Common myeloid progenitor, CD34-positive (primary cell): ENCODE data around the gene HSPA4.
"Not testable (repeated sequence)": the region's sequence is repeated elsewhere in the genome, so short reads cannot be mapped to it uniquely, and the experiment has no call there.

Experiments
- CTCF ChIA-PET: fragments of 350-600 bp; sonication (Branson Sonifier 250); formaldehyde crosslinking; loops from one replicate; lab custom pipeline; 2021; ENCODE audit warnings: antibody characterized with exemption; lab: Charles Lee
- POLR2A ChIA-PET: fragments of 350-600 bp; sonication (Branson Sonifier 250); formaldehyde crosslinking; loops from one replicate; lab custom pipeline; 2021; ENCODE audit warnings: antibody characterized with exemption; lab: Charles Lee
- DNase-seq, 3 donors: peaks; one replicate each; pipeline versions ENCODE4 v3.0.0 to v3.0.0-alpha.2; 2013
- H3K27ac ChIP-seq, 2 experiments: 1 replicate in 1 of 2; 2 replicates in 1 of 2; pipeline ENCODE4 v1.7.0; 2013; ENCODE audit warnings: inconsistent platforms in 2 of 2, low read length in 2 of 2, mild to moderate bottlenecking in 2 of 2, low read depth in 1 of 2, moderate library complexity in 1 of 2; ENCODE audit not compliant: severe bottlenecking in 2 of 2, insufficient read depth in 1 of 2, poor library complexity in 1 of 2
- H3K27me3 ChIP-seq, 5 experiments: replicated peaks in 2 of 5; 1 replicate in 3 of 5; 2 replicates in 2 of 5; pipeline versions ENCODE4 v1.6.1 to v1.7.0; 2013; ENCODE audit warnings: low read length in 4 of 5, mild to moderate bottlenecking in 2 of 5, moderate library complexity in 2 of 5, inconsistent platforms in 1 of 5; ENCODE audit not compliant: insufficient read depth in 5 of 5, control insufficient read depth in 4 of 5
- H3K36me3 ChIP-seq, 4 experiments: 1 replicate in 2 of 4; 2 replicates in 2 of 4; pipeline versions ENCODE4 v1.6.1 to v1.7.0; 2013; ENCODE audit warnings: low read length in 3 of 4, control low read depth in 1 of 4, mild to moderate bottlenecking in 1 of 4; ENCODE audit not compliant: control insufficient read depth in 4 of 4, insufficient read depth in 4 of 4
- H3K4me1 ChIP-seq, 4 experiments: 1 replicate in 3 of 4; 2 replicates in 1 of 4; pipeline versions ENCODE4 v1.6.1 to v1.7.1; 2013; ENCODE audit warnings: low read length in 3 of 4, mild to moderate bottlenecking in 3 of 4, control low read depth in 1 of 4, inconsistent platforms in 1 of 4, moderate library complexity in 1 of 4; ENCODE audit not compliant: control insufficient read depth in 4 of 4, insufficient read depth in 4 of 4; ENCODE audit errors: control extremely low read depth in 1 of 4
- H3K4me3 ChIP-seq, 7 experiments: 1 replicate in 4 of 7; 2 replicates in 3 of 7; pipeline versions ENCODE4 v1.5.1 to v1.7.0; 2013; ENCODE audit warnings: mild to moderate bottlenecking in 7 of 7, low read length in 6 of 7, moderate library complexity in 6 of 7, inconsistent platforms in 2 of 7, low read depth in 2 of 7, control low read depth in 1 of 7; ENCODE audit not compliant: insufficient read depth in 4 of 7, control insufficient read depth in 1 of 7; ENCODE audit errors: extremely low read depth in 1 of 7
- H3K9me3 ChIP-seq, 5 experiments: 1 replicate in 4 of 5; 2 replicates in 1 of 5; pipeline versions ENCODE4 v1.6.1 to v1.7.1; 2013; ENCODE audit warnings: low read length in 4 of 5, mild to moderate bottlenecking in 2 of 5, inconsistent platforms in 1 of 5, low read depth in 1 of 5, moderate library complexity in 1 of 5; ENCODE audit not compliant: control insufficient read depth in 4 of 5, insufficient read depth in 2 of 5; ENCODE audit errors: control extremely low read depth in 1 of 5
- WGBS: methylation state at CpG from one replicate; pipeline ENCODE4 v1.1.5; 2013; ENCODE audit not compliant: insufficient coverage; 5-methylcytosine and 5-hydroxymethylcytosine counted together

The HSPA4 gene

GRCh38 chr5:133075572-133076536 lies 24.0 kb downstream of the HSPA4 start:
- ChIA-PET CTCF (no interaction called here), POLR2A (no interaction called here)
- Histone ChIP-seq H3K27ac (no peak overlapping the region), H3K4me1 (no peaks in the 10 kb centered on the region), H3K36me3 (peaks cover 12 to 53% (median 31%) of the 10 kb centered on the region in 4 experiments), H3K27me3 (no peaks in the 10 kb centered on the region), H3K4me3 (no peak overlapping the region), H3K9me3 (no peaks in the 10 kb centered on the region)
- DNase-seq: no peak
- 71% methylated on average over 3 of the region's 7 CpGs for WGBS

GRCh38 chr5:133079048-133079447 lies 27.2 kb downstream of the HSPA4 start:
- no peaks in the 10 kb centered on the region for H3K27me3 ChIP-seq
- H3K36me3 ChIP-seq: peaks cover 5 to 46% (median 13%) of the 10 kb centered on the region in 4 experiments
- H3K4me1 ChIP-seq: no peaks in the 10 kb centered on the region
- ChIA-PET CTCF (interaction anchor here (0.6 to 1.2 kb wide), 2 partner anchors 10 to 15 kb away, joined by 3 read pairs; no protein-coding TSS in a partner anchor), POLR2A (no interaction called here)
- no peak overlapping the region for H3K27ac ChIP-seq
- no CpG with 5 or more reads among the region's 3 CpGs for WGBS
- no peak overlapping the region for H3K4me3 ChIP-seq
- no peak for DNase-seq
- no peaks in the 10 kb centered on the region for H3K9me3 ChIP-seq

GRCh38 chr5:133081036-133081435 lies 29.2 kb downstream of the HSPA4 start:
- ChIA-PET CTCF (no interaction called here), POLR2A (no interaction called here)
- Histone ChIP-seq H3K27me3 (no peaks in the 10 kb centered on the region), H3K27ac (no peak overlapping the region), H3K4me1 (no peaks in the 10 kb centered on the region), H3K9me3 (peaks cover 0 to 1% (median 0%) of the 10 kb centered on the region in 5 experiments), H3K4me3 (no peak overlapping the region), H3K36me3 (peaks cover 5 to 44% (median 24%) of the 10 kb centered on the region in 4 experiments)
- DNase-seq: no peak
- WGBS: 100% methylated on average over 7 of the region's 7 CpGs

- no peak overlapping the region for H3K27ac ChIP-seq
- CTCF ChIA-PET: no interaction called here
- no peak for DNase-seq
- peaks cover 7 to 44% (median 25%) of the 10 kb centered on the region in 4 experiments for H3K36me3 ChIP-seq
- peaks cover 0 to 5% (median 0%) of the 10 kb centered on the region in 5 experiments for H3K9me3 ChIP-seq
- no peak overlapping the region for H3K4me3 ChIP-seq
- POLR2A ChIA-PET: no interaction called here
- H3K27me3 ChIP-seq: no peaks in the 10 kb centered on the region
- no CpG with 5 or more reads among the region's 1 CpG for WGBS
- no peaks in the 10 kb centered on the region for H3K4me1 ChIP-seq
Observed at GRCh38 chr5:133081703-133082102, 29.9 kb downstream of the HSPA4 start.

GRCh38 chr5:133082128-133082527 lies 30.3 kb downstream of the HSPA4 start:
- Histone ChIP-seq H3K27ac (no peak overlapping the region), H3K4me1 (no peaks in the 10 kb centered on the region), H3K36me3 (peaks cover 11 to 43% (median 25%) of the 10 kb centered on the region in 4 experiments), H3K4me3 (no peak overlapping the region), H3K27me3 (no peaks in the 10 kb centered on the region), H3K9me3 (peaks cover 0 to 5% (median 0%) of the 10 kb centered on the region in 5 experiments)
- CTCF ChIA-PET: no interaction called here
- WGBS: 100% methylated on average over 1 of the region's 4 CpGs
- DNase-seq: no peak
- POLR2A ChIA-PET: no interaction called here

GRCh38 chr5:133083901-133084300 lies 32.1 kb downstream of the HSPA4 start:
- no peak overlapping the region for H3K4me3 ChIP-seq
- no peaks in the 10 kb centered on the region for H3K27me3 ChIP-seq
- POLR2A ChIA-PET: no interaction called here
- CTCF ChIA-PET: no interaction called here
- no peak overlapping the region for H3K27ac ChIP-seq
- DNase-seq: no peak
- peaks cover 0 to 5% (median 0%) of the 10 kb centered on the region in 5 experiments for H3K9me3 ChIP-seq
- no peaks in the 10 kb centered on the region for H3K4me1 ChIP-seq
- H3K36me3 ChIP-seq: peaks cover 15 to 50% (median 29%) of the 10 kb centered on the region in 4 experiments
- WGBS: no CpG with 5 or more reads among the region's 1 CpG

GRCh38 chr5:133085171-133085570 lies 33.4 kb downstream of the HSPA4 start:
- 96% methylated on average over 3 of the region's 6 CpGs for WGBS
- peaks cover 21 to 61% (median 40%) of the 10 kb centered on the region in 4 experiments for H3K36me3 ChIP-seq
- H3K4me3 ChIP-seq, H3K4me1 ChIP-seq, POLR2A ChIA-PET, H3K9me3 ChIP-seq, DNase-seq, CTCF ChIA-PET, H3K27me3 ChIP-seq, H3K27ac ChIP-seq: not testable (repeated sequence)
